ENCODE data around the gene VPS13A.

VPS13A gene

GRCh38 chr9:77464661-77465060 lies 287.3 kb downstream of the VPS13A start:
- Histone ChIP-seq H3K27me3 (no peaks in the 10 kb centered on the region), H3K27ac (no peak overlapping the region), H3K36me3 (no peaks in the 10 kb centered on the region), H3K4me3 (ENCODE audit: low read depth in 1 of 2, low read length in 1 of 2) (no peak overlapping the region), H3K9me3 (no peaks in the 10 kb centered on the region), H3K4me1 (ENCODE audit: control insufficient read depth in 1 of 2, insufficient read depth in 1 of 2, low read depth in 1 of 2, low read length in 1 of 2) (no peaks in the 10 kb centered on the region)
- no peak for TF ChIP-seq CTCF (IDR thresholded peaks at IDR 0.05)

GRCh38 chr9:77469515-77470231 lies 292.3 kb downstream of the VPS13A start:
- no peak for TF ChIP-seq CTCF (IDR thresholded peaks at IDR 0.05)
- Histone ChIP-seq H3K27me3 (no peaks in the 10 kb centered on the region), H3K4me3 (ENCODE audit: low read depth in 1 of 2, low read length in 1 of 2) (no peak overlapping the region), H3K36me3 (no peaks in the 10 kb centered on the region), H3K27ac (no peak overlapping the region), H3K9me3 (no peaks in the 10 kb centered on the region), H3K4me1 (ENCODE audit: control insufficient read depth in 1 of 2, insufficient read depth in 1 of 2, low read depth in 1 of 2, low read length in 1 of 2) (no peaks in the 10 kb centered on the region)
